ENCODE results near the gene CYBB.

DNA sequence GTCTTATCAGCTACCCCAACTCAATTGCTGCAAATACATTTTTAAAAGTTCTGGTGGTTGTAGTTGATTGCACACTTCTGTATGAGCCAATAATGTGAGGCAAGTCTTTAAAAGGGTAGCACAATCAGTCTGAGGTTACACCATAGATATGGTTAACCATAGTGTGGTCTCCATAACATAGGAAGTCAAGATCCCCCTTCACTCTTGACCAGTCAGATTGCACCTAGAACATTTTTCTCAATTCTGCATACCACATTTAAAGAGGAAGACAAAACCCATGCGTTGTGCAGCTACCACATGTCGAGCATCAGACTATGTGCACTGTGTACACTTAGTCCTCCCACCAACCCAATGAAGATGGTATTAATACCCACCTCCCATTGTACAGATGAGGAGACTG lies 26.5 kb upstream of the CYBB start:
- TF ChIP-seq, protein P1, sequence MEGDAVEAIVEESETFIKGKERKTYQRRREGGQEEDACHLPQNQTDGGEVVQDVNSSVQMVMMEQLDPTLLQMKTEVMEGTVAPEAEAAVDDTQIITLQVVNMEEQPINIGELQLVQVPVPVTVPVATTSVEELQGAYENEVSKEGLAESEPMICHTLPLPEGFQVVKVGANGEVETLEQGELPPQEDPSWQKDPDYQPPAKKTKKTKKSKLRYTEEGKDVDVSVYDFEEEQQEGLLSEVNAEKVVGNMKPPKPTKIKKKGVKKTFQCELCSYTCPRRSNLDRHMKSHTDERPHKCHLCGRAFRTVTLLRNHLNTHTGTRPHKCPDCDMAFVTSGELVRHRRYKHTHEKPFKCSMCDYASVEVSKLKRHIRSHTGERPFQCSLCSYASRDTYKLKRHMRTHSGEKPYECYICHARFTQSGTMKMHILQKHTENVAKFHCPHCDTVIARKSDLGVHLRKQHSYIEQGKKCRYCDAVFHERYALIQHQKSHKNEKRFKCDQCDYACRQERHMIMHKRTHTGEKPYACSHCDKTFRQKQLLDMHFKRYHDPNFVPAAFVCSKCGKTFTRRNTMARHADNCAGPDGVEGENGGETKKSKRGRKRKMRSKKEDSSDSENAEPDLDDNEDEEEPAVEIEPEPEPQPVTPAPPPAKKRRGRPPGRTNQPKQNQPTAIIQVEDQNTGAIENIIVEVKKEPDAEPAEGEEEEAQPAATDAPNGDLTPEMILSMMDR (IDR thresholded peaks at IDR 0.05) = no peak
- no peak for TF ChIP-seq POLR2A (IDR thresholded peaks at IDR 0.05)

Measured in esophagus squamous epithelium (tissue), 4 donors.